HL-60 (cell line): ENCODE data around the gene ABCE1.

Experiments
- DNase-seq, 2 experiments: peaks; one replicate each; pipeline ENCODE4 v3.0.0-alpha.2; 2010 to 2020; ENCODE audit warnings: low read depth in 1 of 2, low spot score in 1 of 2
- H3K27ac ChIP-seq: fragments of 250-450 bp; sonication (Bioruptor Pico); replicated peaks from 2 replicates; pipeline ENCODE4 v1.5.1; 2020; ENCODE audit warnings: mild to moderate bottlenecking, moderate library complexity
- H3K27me3 ChIP-seq: fragments of 250-450 bp; sonication (Bioruptor Pico); 2 replicates; pipeline ENCODE4 v1.5.1; 2021; ENCODE audit warnings: mild to moderate bottlenecking, moderate library complexity; ENCODE audit not compliant: insufficient read depth, poor library complexity, severe bottlenecking
- H3K4me3 ChIP-seq: replicated peaks from 2 replicates; pipeline ENCODE4 v1.5.1; 2011; ENCODE audit warnings: mild to moderate bottlenecking, control low read depth, low read length; ENCODE audit not compliant: insufficient read depth
- GABPA ChIP-seq: IDR thresholded peaks from 2 replicates; pipeline ENCODE4 v1.6.1; 2012; ENCODE audit warnings: low read depth
- POLR2AphosphoS5 ChIP-seq: IDR thresholded peaks from 2 replicates; pipeline ENCODE4 v1.6.1; 2012; ENCODE audit warnings: low read depth
- SPI1 ChIP-seq: IDR thresholded peaks from 2 replicates; pipeline ENCODE4 v1.6.1; 2012; ENCODE audit warnings: low read depth, mild to moderate bottlenecking, borderline replicate concordance
- TF ChIP-seq, protein P1 (sequence below): IDR thresholded peaks from 2 replicates; pipeline ENCODE4 v1.6.1; 2012; ENCODE audit warnings: low read depth; ENCODE audit not compliant: insufficient replicate concordance
- TF ChIP-seq, protein P2 (sequence below): IDR thresholded peaks from one replicate; pipeline ENCODE4 v1.5.1; 2011; ENCODE audit warnings: low read length, control low read depth, inconsistent platforms; ENCODE audit not compliant: insufficient read depth

ABCE1 gene

DNA sequence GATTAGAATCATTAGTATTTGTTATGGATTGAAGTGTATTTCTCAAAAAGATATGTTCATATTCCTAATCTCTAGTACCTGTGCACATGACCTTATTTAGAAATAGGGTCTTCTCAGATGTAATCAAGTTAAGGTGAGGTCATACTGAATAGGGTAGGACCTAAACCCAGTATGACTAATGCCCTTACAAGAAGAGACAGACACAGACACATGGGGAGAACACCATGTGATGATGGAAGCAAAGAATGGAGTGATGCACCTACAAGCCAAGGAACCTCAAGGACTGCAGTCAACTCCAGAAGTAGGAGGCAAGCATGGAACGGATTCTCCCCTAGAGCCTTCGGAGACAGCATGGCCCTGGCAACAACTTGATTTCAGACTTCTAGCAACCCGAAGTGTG, 50.9 kb downstream of the ABCE1 start:
- DNase-seq: no peak
- Histone ChIP-seq H3K27me3 (no peaks in the 10 kb centered on the region), H3K4me3 (no peak overlapping the region), H3K27ac (no peak overlapping the region)
- TF ChIP-seq POLR2AphosphoS5: no peak
- TF ChIP-seq, protein P1, sequence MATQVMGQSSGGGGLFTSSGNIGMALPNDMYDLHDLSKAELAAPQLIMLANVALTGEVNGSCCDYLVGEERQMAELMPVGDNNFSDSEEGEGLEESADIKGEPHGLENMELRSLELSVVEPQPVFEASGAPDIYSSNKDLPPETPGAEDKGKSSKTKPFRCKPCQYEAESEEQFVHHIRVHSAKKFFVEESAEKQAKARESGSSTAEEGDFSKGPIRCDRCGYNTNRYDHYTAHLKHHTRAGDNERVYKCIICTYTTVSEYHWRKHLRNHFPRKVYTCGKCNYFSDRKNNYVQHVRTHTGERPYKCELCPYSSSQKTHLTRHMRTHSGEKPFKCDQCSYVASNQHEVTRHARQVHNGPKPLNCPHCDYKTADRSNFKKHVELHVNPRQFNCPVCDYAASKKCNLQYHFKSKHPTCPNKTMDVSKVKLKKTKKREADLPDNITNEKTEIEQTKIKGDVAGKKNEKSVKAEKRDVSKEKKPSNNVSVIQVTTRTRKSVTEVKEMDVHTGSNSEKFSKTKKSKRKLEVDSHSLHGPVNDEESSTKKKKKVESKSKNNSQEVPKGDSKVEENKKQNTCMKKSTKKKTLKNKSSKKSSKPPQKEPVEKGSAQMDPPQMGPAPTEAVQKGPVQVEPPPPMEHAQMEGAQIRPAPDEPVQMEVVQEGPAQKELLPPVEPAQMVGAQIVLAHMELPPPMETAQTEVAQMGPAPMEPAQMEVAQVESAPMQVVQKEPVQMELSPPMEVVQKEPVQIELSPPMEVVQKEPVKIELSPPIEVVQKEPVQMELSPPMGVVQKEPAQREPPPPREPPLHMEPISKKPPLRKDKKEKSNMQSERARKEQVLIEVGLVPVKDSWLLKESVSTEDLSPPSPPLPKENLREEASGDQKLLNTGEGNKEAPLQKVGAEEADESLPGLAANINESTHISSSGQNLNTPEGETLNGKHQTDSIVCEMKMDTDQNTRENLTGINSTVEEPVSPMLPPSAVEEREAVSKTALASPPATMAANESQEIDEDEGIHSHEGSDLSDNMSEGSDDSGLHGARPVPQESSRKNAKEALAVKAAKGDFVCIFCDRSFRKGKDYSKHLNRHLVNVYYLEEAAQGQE: no peak
- TF ChIP-seq, protein P2, sequence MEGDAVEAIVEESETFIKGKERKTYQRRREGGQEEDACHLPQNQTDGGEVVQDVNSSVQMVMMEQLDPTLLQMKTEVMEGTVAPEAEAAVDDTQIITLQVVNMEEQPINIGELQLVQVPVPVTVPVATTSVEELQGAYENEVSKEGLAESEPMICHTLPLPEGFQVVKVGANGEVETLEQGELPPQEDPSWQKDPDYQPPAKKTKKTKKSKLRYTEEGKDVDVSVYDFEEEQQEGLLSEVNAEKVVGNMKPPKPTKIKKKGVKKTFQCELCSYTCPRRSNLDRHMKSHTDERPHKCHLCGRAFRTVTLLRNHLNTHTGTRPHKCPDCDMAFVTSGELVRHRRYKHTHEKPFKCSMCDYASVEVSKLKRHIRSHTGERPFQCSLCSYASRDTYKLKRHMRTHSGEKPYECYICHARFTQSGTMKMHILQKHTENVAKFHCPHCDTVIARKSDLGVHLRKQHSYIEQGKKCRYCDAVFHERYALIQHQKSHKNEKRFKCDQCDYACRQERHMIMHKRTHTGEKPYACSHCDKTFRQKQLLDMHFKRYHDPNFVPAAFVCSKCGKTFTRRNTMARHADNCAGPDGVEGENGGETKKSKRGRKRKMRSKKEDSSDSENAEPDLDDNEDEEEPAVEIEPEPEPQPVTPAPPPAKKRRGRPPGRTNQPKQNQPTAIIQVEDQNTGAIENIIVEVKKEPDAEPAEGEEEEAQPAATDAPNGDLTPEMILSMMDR: no peak
- TF ChIP-seq GABPA: no peak
- TF ChIP-seq SPI1: no peak

DNA sequence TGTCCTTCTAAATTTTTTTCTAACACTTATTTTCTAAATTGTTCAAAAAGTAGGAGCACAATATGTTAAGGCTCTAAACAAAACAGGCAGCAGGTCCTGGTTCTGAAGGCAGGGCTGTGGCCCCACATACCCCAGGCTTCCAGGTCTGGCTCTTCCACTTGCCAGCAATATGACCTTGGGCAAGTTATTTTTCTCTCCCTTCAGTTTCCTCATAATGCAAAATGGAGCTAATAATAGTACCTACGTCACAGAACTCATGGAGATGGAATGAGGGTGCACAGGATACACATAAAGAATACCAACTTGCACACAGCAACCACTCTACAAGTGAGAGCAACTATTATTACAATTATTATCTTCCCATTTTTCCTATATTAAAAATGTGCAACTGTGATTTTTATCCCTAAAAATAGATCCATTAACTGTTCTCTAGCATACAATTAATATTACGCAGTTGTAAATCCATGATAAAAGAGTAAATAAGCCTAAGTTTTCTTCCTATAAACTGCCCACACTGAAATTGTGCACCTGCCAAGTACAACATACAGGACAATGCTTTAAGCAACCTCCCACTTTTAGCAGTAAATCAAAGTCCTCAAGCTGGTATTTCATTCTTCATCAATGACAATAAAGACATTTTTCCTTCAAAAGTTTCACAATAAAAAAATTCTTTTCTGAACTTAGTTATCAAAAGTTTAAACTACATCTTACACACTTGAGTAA, 55.2 kb downstream of the ABCE1 start:
- Histone ChIP-seq H3K4me3 (no peak overlapping the region), H3K27ac (no peak overlapping the region), H3K27me3 (no peaks in the 10 kb centered on the region)
- DNase-seq: no peak
- TF ChIP-seq, protein P2: no peak
- TF ChIP-seq, protein P1: no peak
- TF ChIP-seq SPI1 (no peak), POLR2AphosphoS5 (no peak), GABPA (no peak)

DNA sequence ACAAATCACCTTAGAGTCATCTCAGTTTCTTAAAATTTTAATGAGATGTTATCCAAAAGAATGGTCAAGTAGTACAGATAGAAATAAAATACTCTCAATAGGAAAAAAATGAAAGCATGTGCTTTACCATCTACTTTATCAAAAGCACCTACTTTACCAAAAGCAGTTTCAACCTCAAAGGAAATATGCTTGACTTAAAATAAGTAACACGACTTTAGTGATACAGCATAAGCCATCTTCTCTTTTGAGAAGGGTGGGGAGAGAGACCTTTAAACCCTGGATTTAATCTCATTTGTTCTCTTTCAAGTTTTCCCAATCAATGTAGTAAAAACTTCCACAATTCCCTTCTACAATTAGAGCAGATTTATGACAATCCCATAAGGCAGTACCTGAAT, 55.8 kb downstream of the ABCE1 start:
- H3K4me3 ChIP-seq: no peak overlapping the region
- no peak overlapping the region for H3K27ac ChIP-seq
- DNase-seq: no peak
- TF ChIP-seq POLR2AphosphoS5: no peak
- H3K27me3 ChIP-seq: no peaks in the 10 kb centered on the region

DNA sequence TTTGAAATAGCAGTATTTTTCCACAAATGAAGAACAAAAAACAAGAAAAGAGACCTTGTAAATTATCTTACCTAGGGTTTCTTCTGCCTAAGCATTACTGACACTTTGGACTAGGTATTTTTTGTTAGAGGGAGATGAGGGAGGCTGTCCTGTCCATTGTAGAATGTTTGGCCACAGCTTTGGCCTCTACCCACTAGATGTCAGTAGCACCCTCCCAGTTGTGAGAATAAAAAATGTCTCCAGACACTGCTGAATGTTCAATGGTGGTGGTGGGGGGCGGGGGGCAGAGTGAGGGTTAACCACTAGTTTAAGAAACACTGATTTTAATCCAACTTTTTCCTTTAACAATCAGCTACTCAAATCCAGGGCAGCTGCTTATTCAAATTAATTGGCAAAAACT, 56.5 kb downstream of the ABCE1 start:
- no peak overlapping the region for H3K4me3 ChIP-seq
- DNase-seq: no peak
- no peak overlapping the region for H3K27ac ChIP-seq
- TF ChIP-seq, protein P2: no peak
- TF ChIP-seq SPI1 (no peak), POLR2AphosphoS5 (no peak), GABPA (no peak)
- TF ChIP-seq, protein P1: no peak
- H3K27me3 ChIP-seq: no peaks in the 10 kb centered on the region
